Ovary (tissue), 3 donors: ENCODE measurements around the gene CARD9.

Source experiments
- CTCF ChIP-seq, 3 donors: fragments of 450-650 bp in 2 of 3; fragments of 200-600 bp in 1 of 3; IDR thresholded peaks; one replicate each; pipeline versions ENCODE4 v1.5.1 to v1.8.0; 2016 to 2022; ENCODE audit warnings: antibody characterized with exemption in 3 of 3, mild to moderate bottlenecking in 1 of 3
- POLR2A ChIP-seq: fragments of 450-650 bp; IDR thresholded peaks from one replicate; pipeline ENCODE4 v1.6.1; 2017; ENCODE audit warnings: antibody characterized with exemption, mild to moderate bottlenecking, moderate library complexity
- donor health status: DM: no; HTN: no; CAD: no.

GRCh38 chr9:136346157-136346481, 27.4 kb downstream of the CARD9 start:
- TF ChIP-seq POLR2A (no peak), CTCF (IDR thresholded peaks at IDR 0.05) (no peak)
